ENCODE measurements around the gene SPTBN1.

GRCh38 chr2:54545702-54546450 lies 89.7 kb downstream of the SPTBN1 start:
- no peak for TF ChIP-seq CTCF (conservative IDR thresholded peaks at IDR 0.05; ENCODE audit: low read depth in 2 of 2)
- TF ChIP-seq, protein P1, sequence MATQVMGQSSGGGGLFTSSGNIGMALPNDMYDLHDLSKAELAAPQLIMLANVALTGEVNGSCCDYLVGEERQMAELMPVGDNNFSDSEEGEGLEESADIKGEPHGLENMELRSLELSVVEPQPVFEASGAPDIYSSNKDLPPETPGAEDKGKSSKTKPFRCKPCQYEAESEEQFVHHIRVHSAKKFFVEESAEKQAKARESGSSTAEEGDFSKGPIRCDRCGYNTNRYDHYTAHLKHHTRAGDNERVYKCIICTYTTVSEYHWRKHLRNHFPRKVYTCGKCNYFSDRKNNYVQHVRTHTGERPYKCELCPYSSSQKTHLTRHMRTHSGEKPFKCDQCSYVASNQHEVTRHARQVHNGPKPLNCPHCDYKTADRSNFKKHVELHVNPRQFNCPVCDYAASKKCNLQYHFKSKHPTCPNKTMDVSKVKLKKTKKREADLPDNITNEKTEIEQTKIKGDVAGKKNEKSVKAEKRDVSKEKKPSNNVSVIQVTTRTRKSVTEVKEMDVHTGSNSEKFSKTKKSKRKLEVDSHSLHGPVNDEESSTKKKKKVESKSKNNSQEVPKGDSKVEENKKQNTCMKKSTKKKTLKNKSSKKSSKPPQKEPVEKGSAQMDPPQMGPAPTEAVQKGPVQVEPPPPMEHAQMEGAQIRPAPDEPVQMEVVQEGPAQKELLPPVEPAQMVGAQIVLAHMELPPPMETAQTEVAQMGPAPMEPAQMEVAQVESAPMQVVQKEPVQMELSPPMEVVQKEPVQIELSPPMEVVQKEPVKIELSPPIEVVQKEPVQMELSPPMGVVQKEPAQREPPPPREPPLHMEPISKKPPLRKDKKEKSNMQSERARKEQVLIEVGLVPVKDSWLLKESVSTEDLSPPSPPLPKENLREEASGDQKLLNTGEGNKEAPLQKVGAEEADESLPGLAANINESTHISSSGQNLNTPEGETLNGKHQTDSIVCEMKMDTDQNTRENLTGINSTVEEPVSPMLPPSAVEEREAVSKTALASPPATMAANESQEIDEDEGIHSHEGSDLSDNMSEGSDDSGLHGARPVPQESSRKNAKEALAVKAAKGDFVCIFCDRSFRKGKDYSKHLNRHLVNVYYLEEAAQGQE (IDR thresholded peaks at IDR 0.05; ENCODE audit: unreplicated experiment): no peak

Measured in GM23338 (cell line).